Measurements from ENCODE around the gene RNF133.
A peak's percentile ranks its signal among the peaks of the same experiment; 100 is the strongest.
"Not testable (repeated sequence)": the region's sequence is repeated elsewhere in the genome, so short reads cannot be mapped to it uniquely, and the experiment has no call there.

The RNF133 gene

DNA sequence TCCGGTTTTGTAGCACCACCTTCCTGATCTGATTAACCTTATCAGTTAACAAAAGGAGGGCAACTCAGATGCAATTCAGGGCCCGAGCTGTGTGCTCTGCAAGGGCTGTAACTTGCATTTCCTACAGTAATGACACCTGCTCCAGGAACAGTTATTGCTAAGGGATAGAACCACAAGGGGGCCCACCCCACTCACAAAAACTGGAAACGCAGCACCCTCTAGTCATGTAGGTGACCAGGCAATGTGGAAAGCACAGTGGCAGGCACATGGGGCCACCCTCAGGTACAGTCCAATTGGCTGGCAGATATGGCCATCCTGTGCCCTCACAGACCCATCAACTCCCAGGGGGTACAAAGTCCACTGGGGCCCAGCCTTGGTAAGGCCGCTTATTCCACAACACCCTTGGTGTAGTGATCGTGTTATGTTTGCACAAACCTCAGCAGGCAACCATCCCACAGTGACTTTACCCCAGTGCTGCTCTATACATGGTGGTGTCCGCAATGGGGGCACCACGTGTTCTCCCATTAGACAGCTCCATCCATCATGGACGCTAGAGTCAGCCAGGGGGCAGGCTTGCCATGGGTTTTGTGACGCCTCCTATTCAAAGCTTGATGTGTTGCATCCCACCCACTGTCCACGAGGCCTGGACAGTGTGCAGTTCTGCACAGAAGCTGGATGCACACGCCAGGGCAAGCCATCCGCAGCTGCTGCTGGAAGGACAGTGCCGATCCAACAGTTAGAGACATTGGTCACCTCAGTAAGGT, 9.4 kb downstream of the RNF133 start:
- DNase-seq (ENCODE audit: low spot score): no peak

DNA sequence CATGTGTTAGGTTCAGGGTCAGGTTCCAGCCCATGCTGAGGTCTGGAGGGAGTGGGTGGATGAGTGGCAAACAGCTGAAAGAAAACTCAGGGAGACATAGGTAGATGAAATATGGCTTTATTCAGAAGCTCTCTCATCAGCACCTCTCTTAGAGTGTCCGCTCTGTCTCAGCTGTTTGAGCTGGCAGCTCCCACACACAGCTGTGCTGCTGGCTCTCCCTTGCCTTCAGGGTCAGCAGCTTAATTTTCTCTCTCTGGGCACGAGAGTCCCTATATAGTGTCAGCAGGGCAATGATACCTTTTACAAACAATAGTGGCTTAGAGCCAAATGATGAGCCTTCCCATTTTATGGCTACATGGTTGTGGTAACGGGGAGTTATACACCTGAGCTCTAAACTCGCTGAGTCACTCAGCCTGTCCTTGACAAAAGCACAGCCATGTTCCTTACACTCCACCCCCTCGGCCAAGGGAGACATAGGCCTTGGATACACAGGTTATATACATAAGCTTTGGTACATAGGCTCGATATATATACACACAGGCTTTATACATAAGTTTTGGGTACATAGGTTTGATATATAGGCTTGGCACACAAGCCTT, 10.4 kb downstream of the RNF133 start:
- DNase-seq (ENCODE audit: low spot score): no peak

DNA sequence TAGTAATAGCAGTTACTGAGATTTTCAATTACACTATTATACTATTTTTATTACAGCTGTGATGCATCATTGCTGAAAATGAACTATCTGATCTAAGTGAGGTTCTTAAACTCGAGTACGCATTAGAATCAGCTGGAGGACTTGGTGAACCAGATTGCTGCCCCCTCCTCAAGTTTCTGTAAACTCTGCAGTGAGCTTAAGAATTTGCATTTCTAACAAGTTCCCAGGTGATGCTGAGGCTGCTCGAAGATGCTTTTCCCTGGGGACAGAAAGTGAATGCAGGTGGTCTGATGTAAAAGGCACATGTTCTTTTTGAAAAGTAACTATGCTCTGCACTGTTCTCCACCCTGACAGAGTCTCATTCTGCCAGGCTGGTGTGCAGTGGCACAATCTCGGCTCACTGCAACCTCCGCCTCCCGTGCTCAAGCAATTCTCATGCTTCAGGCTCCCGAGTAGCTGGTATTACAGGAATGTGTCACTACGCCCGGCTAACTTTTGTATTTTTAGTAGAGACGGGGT, 12.5 kb downstream of the RNF133 start:
- DNase-seq (ENCODE audit: low spot score): no peak

DNA sequence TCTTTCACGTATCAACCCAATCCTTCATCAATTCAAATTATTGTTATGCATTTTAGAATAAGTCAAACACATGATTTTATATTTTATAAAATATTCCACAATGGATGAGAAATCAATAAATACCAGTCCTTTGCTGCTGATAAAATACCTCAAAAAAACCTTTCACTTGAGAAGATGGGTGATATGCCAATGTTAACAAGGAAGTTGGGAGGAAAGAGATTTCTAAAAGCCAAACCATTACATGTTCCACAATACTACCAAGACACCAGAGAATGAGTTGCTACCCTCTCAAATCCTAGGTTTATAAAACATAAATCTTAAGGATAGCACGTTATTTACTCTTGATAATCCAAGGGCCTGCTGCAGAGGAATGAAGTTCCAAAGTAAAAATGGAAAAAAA, 14.4 kb downstream of the RNF133 start:
- no peak for DNase-seq (ENCODE audit: low spot score)

DNA sequence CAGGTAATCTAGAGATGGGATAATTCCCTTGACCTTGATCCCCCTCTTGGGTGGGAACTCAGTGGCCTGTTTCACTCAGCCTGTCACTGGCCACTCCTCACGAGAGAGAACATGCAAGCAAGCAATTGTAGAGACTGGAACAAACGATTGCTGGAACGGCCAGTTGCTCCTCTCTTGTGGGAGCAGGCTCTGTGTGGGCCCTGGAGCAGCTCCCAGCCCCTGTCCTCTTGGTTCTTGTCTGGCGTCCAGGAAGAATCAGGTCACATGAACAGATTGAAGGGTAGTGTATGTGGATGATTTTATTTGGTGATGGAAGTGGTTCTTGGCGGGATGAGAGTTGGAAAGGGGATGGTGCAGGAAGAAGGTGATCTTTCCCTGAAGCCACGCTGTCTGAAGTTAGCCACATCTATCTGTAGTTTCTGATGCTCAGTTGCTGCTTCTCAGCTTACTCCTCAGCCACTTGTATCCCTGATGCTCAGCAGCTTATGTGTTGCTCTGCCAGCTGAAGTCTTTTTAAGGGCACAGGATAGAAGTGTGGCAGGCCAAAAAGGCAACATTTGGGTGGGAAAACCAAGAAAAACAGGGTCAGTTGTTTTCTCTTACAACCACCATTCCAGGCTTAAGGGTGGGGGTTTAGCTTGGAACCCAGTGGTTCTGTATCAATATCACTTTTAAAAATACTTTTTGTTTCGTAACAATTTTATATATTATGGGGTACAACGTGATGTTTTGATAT, 15.9 kb downstream of the RNF133 start:
- DNase-seq (ENCODE audit: low spot score): no peak

DNA sequence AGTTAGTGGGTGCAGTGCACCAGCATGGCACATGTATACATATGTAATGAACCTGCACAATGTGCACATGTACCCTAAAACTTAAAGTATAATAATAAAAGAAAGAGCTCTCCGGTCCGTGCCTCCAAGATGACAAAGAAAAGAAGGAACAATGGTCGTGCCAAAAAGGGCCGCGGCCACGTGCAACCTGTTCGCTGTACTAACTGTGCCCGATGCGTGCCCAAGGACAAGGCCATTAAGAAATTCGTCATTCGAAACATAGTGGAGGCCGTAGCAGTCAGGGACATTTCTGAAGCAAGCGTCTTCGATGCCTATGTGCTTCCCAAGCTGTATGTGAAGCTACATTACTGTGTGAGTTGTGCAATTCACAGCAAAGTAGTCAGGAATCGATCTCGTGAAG, 17.7 kb downstream of the RNF133 start:
- not testable (repeated sequence) for DNase-seq (ENCODE audit: low spot score)

DNA sequence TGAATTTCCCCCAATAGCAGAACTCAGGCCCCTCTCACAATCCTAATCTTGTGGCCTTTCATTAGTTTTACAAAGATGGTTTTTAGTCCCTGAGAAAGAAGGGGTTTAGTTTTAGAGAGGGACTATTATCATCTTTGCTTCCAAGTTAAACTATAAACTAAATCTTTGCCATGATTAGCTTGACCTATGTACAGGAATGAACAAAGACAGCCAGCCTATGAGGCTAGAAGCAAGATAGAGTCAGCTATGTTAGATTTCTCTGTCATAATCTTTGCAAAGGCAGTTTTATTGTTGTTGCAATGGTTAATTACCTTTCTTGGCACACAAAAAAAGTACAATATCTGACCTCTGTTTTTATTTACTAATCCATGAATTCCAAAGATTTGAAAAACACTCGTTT, 19.1 kb downstream of the RNF133 start:
- no peak for DNase-seq (ENCODE audit: low spot score)

DNA sequence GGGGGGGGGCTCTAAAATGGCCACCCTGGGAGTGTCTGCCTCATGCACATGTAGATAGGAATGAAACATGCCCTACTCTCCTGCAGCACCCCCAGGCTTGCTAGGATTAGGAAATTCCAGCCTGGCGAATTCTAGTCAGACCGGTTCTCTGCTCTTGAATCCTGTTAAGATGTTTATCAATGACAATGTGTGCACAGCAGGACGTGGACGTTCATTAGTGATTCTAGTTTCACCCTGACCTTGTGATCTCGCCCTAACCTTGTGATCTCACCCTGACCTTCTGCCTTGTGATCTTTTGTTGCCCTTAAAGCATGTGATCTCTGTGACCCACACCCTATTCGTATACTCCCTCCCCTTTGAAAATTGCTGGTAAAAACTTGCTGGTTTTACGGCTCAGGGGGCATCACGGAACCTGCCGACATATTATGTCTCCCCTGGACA, 19.6 kb downstream of the RNF133 start:
- not testable (repeated sequence) for DNase-seq (ENCODE audit: low spot score)

DNA sequence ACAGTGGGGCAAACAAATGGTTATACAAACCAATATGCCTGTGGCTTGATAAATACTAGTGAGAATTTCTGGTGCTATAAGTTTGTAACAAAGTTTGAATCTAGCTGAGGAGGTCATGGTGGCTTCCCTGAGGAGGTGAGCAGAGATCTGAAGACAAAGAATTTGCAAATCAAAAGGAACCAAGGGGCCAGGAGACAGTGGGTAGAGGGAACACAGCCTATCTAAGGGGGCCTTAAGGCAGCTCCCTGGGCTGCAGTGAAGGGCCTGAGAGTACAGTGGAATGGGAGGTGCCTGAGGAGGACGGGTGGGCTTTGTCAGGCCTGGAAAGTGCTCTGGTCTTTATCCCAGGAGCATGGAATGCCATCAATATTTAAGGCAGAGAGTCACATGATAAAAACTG, 21.8 kb downstream of the RNF133 start:
- no peak for DNase-seq (ENCODE audit: low spot score)

DNA sequence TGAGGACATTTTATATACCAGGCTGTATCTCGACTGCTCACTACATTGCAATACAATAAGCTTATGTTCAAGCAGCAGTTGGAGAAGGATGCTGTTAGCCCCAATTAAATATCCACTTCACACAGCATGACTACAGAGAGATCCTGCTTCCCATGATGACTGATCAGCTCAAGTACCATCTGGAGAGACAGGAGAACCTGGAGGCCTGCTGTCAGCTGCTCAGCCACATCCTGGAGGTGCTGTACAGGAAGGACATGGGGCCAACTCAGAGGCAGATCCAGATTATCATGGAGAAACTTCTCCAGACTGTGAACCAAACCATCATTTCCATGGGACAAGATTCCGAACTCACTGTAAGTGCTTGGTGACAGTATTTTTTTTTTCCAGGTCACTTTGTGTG, 22.5 kb downstream of the RNF133 start:
- no peak for DNase-seq (ENCODE audit: low spot score)

DNA sequence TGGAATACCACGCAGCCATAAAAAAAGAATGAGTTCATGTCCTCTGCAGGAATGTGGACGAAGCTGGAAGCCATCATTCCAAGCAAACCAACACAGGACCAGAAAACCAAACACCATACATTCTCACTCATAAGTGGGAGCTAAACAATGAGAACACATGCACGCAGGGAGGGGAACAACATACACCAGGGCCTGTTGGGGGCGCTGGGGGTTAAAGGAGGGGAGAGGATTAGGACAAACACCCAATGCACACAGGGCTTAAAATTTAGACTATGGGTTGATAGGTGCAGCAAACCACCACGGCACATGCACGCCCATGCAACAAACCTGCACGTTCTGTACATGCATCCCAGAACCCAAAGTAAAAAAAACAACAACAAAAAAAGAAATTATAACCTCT, 23.3 kb downstream of the RNF133 start:
- DNase-seq (ENCODE audit: low spot score): no peak

DNA sequence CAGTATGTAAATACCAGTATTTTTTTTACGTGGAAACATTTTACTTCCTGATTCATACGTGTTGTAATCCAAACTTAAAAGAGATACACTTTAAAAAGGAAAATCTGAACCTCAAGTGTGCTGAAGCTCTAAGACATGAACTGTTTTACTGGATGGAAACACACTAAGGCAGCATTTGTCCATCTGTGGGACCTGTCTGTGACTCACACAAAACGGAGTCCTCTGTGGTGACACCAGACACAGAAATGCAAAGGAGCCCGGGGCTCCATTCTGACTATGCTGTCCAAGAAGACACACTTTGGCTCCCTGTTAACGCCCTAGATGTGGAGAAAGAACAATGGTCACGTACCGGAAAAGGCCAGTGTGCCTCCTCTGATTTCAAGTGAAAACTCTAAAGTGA, 23.9 kb downstream of the RNF133 start:
- DNase-seq (ENCODE audit: low spot score): no peak

DNA sequence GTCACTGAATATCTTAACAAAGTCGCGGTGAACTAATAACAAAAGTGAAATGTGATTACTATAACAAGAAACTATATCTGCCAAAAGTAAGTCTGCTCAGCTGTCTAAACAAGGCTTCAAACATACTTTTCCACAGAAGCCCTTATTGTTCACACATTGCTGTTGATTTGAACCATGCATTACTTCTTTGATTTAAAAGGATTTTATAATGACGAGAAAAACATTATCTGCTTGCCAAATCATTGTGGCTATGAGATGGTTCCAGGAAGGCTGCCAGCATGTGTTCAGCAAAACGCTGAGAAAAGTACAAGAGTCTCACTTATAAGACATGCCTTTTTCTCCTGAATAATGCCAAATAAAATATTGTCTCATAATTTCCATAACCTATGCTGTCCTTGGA, 24.4 kb downstream of the RNF133 start:
- peak; percentile 14 for DNase-seq (ENCODE audit: low spot score)

DNA sequence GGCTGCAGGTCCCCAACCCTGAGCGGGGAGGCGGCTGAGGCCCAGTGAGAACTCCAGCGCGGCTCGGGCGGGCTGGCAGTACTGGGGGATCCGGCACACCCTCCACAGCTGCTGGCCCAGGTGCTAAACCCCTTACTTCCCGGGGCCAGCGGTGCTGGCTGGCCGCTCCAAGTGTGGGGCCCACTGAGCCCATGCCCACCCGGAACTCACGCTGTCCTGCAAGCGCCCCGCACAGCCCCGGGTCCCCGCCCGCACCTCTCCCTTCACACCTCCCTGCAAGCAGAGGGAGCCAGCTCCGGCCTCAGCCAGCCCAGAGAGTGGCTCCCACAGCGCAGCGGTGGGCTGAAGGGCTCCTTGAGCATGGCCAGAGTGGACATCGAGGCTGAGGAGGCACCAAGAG, 25.0 kb downstream of the RNF133 start:
- DNase-seq (ENCODE audit: low spot score): no peak

DNA sequence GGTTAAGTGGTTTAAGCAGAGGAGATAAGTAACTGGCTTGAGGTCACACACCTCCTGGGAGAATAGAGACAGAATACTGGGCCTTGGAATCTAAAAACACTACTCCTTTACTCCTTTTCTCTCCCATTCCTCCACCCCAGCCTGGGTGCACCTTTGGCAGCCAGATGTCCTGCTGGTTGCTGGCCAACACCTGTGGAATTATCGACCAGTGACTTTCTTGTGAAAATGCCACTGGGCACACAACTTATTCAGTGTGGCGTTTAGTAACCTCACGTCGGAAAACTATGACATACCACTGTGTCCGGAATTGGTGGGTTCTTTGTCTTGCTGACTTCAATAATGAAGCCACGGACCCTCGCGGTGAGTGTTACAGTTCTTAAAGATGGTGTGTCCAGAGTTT, 26.4 kb downstream of the RNF133 start:
- no peak for DNase-seq (ENCODE audit: low spot score)

DNA sequence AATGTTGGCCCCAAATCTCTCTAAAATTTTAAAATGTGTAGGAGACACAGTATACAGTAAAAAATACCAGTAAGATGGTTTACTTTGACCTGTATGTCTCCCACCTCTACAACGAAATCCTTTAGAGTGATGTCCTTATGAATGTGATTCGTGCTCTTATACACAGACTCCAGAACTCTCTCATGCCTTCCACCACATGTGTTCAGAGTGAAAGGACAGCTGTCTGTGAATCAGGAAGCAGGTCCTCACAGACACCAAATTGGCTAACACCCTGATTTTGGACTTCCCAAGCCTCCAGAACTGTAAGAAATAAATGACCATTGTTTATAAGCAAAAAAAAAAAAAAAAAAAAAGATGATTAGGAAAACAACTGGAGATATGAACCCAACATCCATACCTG, 35.2 kb downstream of the RNF133 start:
- DNase-seq (ENCODE audit: low spot score): no peak

DNA sequence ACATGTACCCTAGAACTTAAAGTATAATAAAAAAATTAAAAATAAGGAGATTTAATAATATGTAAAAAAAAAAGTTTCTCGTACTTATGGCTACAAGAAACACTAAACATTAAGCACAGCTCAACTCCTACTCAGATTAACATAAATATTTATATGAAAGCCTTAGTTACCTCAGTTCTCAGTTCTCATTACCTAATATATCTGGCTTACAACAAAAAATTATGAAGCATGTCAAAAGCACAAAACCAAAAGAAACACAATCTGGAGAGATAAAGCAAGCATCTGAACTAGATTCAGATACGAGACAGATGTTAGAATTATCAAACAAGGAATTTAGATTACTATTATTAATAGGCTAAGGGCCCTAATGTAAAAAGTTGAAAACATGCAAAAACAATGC, 40.1 kb downstream of the RNF133 start:
- DNase-seq (ENCODE audit: low spot score): no peak

DNA sequence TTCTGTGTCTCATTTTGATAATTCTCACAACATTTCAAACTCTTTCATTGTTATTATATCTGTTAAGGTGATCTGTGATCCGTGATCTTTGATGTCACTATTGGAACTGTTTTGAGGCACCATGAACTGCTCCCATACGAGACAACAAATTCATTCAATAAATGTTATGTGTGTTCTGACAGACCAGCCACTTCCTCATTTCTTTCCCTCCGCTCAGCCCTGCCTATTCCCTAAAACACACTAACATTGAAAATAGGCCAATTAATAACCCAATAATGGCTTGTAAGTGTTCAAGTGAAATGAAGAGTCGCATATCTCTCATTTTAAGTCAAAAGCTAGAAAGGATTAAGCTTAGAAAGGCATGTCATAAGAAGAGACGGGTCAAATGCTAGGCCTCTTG, 45.2 kb downstream of the RNF133 start:
- no peak for DNase-seq (ENCODE audit: low spot score)

DNA sequence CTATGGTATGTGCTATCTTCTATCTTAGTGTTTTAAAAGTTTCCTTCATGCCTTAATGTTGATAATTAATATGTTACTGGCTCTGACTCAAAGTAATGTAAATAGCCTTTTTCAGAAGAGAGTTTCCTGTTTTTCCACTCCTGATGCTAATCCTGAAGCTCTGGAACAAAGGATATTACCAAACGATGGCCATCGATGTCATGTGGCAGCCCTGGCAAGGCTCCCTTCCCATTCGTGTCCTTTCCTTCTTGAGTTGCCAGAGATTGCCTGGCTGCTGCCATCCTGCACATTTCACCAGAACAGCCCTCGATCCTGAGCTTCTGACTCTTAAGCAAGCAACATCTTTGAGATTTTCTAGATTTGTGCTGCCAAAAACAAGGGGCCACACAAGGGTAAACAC, 46.0 kb downstream of the RNF133 start:
- no peak for DNase-seq (ENCODE audit: low spot score)

DNA sequence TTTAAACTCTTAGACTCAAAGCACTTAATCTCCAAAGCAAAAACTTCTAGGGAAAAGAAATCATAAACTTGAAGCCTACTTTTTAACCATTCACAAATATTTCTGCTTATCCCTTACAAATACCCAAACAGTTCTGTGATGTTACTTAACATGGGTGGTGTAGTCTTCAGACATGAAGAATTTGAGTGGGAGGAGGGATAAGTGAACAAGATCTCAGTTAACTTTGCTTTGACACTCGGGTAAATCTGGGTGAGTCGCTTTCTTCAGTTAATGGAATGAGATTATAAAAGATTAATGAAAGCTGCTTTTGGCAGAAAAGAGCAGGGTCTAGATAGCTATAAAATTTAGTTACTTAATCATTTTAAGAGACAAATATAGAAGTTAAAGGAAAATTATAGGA, 47.5 kb downstream of the RNF133 start:
- no peak for DNase-seq (ENCODE audit: low spot score)
